Colonic mucosa (tissue), 4 donors: ENCODE data around the gene MAD1L1. TPM values are rescaled to one million over a fixed set of nuclear protein-coding genes. Genes with fewer than 3 reads are reported as not detected.

Experiments
- DNase-seq: peaks from one replicate; pipeline ENCODE4 v3.0.0-alpha.2; 2020
- H3K27ac ChIP-seq: fragments of 200-600 bp; one replicate; pipeline ENCODE4 v1.8.0; 2021
- H3K27me3 ChIP-seq: fragments of 200-600 bp; one replicate; pipeline ENCODE4 v1.8.0; 2021
- H3K36me3 ChIP-seq: fragments of 200-600 bp; one replicate; pipeline ENCODE4 v1.8.0; 2021
- H3K4me1 ChIP-seq: fragments of 200-600 bp; one replicate; pipeline ENCODE4 v1.8.0; 2021; ENCODE audit warnings: mild to moderate bottlenecking
- H3K4me3 ChIP-seq: fragments of 200-600 bp; one replicate; pipeline ENCODE4 v1.8.0; 2021
- H3K9ac ChIP-seq, 2 donors: one replicate each; pipeline ENCODE4 v1.7.0; 2013; ENCODE audit warnings: control low read depth in 2 of 2, low read depth in 2 of 2, low read length in 2 of 2
- H3K9me3 ChIP-seq: fragments of 200-600 bp; one replicate; pipeline ENCODE4 v1.8.0; 2021
- intact Hi-C: fragments of 100-400 bp; cut with DNase I; formaldehyde crosslinking; loops from one replicate; pipeline ENCODE4 v1.14.1; 2022
- total RNA-seq, 2 donors: library from RNA; stranded (reverse); fragmentation: NEBNext Ultra II Directional in 1 of 2; extraction: Animal tissue kit (Norgen Biotek cat#: 25700) in 1 of 2; gene quantifications; one replicate each; pipeline ENCODE4 v1.2.1, GENCODE V29; 2021
- TF ChIP-seq, protein P1 (sequence below): fragments of 200-600 bp; IDR thresholded peaks from one replicate; pipeline ENCODE4 v1.8.0; 2022; ENCODE audit warnings: antibody characterized with exemption, mild to moderate bottlenecking
- donor health status: healthy.
- donor health status: DM: no; HTN: no; CAD: no.
- donor health status: DM: no; HTN: no; CAD: no.

The MAD1L1 gene
- total RNA-seq, 2 donors from 2014 or later = 18.2 to 47.0 TPM

GRCh38 chr7:1936531-1937251 lies 296.1 kb downstream of the MAD1L1 start:
- TF ChIP-seq, protein P1, sequence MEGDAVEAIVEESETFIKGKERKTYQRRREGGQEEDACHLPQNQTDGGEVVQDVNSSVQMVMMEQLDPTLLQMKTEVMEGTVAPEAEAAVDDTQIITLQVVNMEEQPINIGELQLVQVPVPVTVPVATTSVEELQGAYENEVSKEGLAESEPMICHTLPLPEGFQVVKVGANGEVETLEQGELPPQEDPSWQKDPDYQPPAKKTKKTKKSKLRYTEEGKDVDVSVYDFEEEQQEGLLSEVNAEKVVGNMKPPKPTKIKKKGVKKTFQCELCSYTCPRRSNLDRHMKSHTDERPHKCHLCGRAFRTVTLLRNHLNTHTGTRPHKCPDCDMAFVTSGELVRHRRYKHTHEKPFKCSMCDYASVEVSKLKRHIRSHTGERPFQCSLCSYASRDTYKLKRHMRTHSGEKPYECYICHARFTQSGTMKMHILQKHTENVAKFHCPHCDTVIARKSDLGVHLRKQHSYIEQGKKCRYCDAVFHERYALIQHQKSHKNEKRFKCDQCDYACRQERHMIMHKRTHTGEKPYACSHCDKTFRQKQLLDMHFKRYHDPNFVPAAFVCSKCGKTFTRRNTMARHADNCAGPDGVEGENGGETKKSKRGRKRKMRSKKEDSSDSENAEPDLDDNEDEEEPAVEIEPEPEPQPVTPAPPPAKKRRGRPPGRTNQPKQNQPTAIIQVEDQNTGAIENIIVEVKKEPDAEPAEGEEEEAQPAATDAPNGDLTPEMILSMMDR = no peak
- Histone ChIP-seq H3K4me1 (no peaks in the 10 kb centered on the region), H3K27me3 (no peaks in the 10 kb centered on the region), H3K9ac (no peak overlapping the region), H3K27ac (no peak overlapping the region), H3K4me3 (no peak overlapping the region), H3K9me3 (no peaks in the 10 kb centered on the region), H3K36me3 (no peaks in the 10 kb centered on the region)
- intact Hi-C loops = no loop called here
- no peak for DNase-seq

DNA sequence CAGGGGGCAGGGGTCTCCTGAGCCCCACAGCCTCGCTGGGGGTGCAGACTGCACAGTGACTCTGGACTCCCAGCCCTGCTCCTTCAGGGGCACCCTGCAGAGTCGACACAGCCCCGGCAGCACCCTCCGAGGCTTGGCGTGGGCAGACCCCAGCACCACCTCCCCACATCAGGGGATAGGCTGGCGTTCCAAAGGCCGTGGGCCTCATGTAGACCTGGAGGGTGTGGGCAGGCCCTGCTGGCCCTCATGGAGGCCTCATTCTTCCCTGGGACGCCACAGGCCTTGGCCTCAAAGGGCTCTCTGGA lies 296.8 kb downstream of the MAD1L1 start:
- H3K4me3 ChIP-seq = no peak overlapping the region
- H3K4me1 ChIP-seq = no peaks in the 10 kb centered on the region
- no peaks in the 10 kb centered on the region for H3K36me3 ChIP-seq
- no peak for DNase-seq
- H3K27me3 ChIP-seq = no peaks in the 10 kb centered on the region
- TF ChIP-seq, protein P1 = no peak
- intact Hi-C loops = no loop called here
- no peaks in the 10 kb centered on the region for H3K9me3 ChIP-seq
- H3K27ac ChIP-seq = no peak overlapping the region
- H3K9ac ChIP-seq = no peak overlapping the region

- Histone ChIP-seq H3K4me1 (no peaks in the 10 kb centered on the region), H3K27ac (no peak overlapping the region), H3K36me3 (no peaks in the 10 kb centered on the region), H3K9ac (no peak overlapping the region), H3K9me3 (no peaks in the 10 kb centered on the region), H3K4me3 (no peak overlapping the region), H3K27me3 (no peaks in the 10 kb centered on the region)
- TF ChIP-seq, protein P1 = no peak
- intact Hi-C loops = no loop called here
- DNase-seq = no peak
These were observed 297.4 kb downstream of the MAD1L1 start for GRCh38 chr7:1935176-1936005.

DNA sequence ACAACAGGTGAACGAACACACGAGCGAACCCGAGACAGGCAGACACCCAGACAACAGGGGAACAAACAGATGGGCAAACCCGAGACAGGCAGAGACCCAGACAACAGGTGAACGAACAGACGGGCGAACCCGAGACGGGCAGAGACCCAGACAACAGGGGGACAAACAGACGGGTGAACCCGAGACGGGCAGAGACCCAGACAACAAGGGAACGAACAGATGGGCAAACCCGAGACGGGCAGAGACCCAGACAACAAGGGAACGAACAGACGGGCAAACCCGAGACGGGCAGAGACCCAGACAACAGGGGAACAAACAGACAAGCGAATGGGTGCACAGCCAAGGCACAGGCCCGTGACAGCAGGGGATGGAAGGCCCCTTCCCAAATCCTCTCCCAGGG lies 298.0 kb downstream of the MAD1L1 start:
- TF ChIP-seq, protein P1 = no peak
- no peaks in the 10 kb centered on the region for H3K27me3 ChIP-seq
- H3K4me1 ChIP-seq = no peaks in the 10 kb centered on the region
- H3K9ac ChIP-seq = no peak overlapping the region
- H3K36me3 ChIP-seq = no peaks in the 10 kb centered on the region
- H3K4me3 ChIP-seq = no peak overlapping the region
- H3K27ac ChIP-seq = no peak overlapping the region
- intact Hi-C loops = no loop called here
- DNase-seq = no peak
- no peaks in the 10 kb centered on the region for H3K9me3 ChIP-seq

- Histone ChIP-seq H3K27ac (no peak overlapping the region), H3K4me3 (no peak overlapping the region), H3K9me3 (no peaks in the 10 kb centered on the region), H3K36me3 (no peaks in the 10 kb centered on the region), H3K4me1 (no peaks in the 10 kb centered on the region), H3K27me3 (no peaks in the 10 kb centered on the region), H3K9ac (no peak overlapping the region)
- intact Hi-C loops = no loop called here
- TF ChIP-seq, protein P1 = no peak
- no peak for DNase-seq
These were observed 298.7 kb downstream of the MAD1L1 start for GRCh38 chr7:1934017-1934416.
